NCI-H2196 treated with DMSO at 0.1 percent for 48 hours (cell line): ENCODE data around the gene FBXO24.

Experiments
- DNase-seq: peaks from one replicate; lab custom pipeline; 2025; ENCODE audit not compliant: unreplicated experiment; lab: John Stamatoyannopoulos, UW

The FBXO24 gene

GRCh38 chr7:100589341-100589947, 3.3 kb downstream of the FBXO24 start:
- DNase-seq: no peak

DNA sequence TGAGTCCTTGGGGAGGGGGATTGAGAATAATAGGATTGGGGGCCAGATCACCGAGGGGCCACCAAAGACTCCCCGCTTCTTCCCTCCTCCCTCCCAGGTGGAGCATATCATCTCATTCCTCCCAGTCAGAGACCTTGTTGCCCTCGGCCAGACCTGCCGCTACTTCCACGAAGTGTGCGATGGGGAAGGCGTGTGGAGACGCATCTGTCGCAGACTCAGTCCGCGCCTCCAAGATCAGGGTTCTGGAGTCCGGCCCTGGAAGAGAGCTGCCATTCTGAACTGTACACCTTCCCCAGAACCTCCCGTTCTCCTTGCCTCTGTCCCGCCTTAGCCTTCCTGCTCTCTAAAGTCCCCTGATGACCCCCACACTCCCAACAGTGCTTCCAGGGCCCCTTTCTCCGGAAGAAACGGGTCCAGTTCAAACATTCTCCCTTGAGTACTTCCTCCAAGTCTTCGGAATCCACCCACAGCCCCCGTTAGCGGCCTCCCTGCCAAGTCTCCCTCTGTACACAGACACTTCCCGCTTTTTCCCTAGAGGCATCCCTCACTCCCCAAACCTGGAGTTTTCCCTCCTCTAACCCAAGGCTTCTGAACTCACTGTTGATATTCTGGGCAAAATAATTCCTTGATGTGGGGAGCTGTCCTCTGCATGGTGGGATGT, 4.1 kb downstream of the FBXO24 start:
- no peak for DNase-seq

GRCh38 chr7:100591596-100591995, 5.5 kb downstream of the FBXO24 start:
- DNase-seq: no peak

DNA sequence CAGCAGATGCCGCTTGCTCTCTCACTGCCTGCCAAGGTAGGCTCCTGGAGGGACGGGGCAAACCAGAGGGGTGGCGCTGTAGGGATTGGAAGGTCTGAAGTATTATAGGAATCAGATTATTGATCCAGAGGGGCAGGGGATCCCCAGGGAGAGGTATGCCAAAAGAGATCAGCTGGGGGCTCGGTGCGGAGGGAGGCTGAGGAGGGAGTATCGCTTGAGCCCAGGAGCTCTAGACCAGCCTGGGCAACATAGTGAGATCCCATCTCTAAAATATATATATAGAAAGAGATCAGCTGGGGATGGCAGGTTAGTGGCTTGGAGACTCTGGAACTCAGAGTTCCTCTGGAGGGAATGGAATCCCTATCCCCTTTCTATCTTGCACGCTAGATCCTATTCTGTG, 9.1 kb downstream of the FBXO24 start:
- no peak for DNase-seq

DNA sequence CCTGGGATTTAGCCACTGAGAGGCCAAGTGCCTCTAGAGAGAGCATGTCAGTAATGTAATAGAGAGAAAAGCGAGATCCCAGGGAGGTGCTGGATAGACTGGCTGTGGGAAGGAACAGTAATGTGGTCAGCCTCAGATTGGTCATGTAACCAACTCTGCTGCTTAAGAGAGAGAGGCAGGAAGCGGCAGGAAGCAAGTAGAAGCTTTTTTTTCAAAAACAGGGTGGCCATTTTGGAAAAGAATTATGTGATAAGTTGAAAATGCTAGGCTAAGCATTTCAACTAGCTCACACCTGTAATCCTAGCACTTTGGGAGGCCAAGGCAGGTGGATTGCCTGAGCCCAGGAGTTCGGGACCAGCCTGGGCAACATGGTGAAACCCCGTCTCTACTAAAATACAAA, 12.3 kb downstream of the FBXO24 start:
- DNase-seq: no peak

DNA sequence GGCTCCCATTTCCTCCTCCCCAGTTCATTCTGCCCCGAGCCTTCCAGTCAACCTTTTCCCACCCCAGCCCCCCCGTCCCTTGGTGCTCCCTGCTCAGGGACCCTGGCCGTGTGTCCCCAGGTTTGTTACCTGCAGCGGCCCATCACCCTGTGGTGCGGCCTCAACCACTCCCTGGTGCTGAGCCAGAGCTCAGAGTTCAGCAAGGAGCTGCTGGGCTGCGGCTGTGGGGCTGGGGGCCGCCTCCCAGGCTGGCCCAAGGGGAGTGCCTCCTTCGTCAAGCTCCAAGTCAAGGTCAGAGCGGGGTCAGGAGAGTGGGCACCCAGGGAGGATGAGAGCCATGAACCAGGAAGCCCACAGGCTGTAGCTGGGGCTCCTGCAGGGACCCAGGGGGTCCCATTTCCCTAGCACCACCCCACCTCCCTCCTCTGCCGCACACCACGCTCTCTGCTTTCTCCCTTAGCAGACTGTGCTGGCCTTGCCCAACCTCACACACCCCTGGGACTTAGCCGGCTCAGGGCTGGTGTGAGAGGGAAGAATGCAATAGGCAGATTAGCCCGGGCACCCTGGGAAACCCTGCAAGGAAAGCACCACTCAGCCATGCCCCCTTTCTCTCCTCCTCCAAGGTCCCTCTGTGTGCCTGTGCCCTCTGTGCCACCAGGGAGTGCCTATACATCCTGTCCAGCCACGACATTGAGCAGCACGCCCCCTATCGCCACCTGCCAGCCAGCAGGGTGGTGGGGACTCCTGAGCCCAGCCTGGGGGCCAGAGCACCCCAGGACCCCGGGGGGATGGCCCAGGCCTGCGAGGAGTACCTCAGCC, 14.0 kb downstream of the FBXO24 start:
- DNase-seq: no peak

DNA sequence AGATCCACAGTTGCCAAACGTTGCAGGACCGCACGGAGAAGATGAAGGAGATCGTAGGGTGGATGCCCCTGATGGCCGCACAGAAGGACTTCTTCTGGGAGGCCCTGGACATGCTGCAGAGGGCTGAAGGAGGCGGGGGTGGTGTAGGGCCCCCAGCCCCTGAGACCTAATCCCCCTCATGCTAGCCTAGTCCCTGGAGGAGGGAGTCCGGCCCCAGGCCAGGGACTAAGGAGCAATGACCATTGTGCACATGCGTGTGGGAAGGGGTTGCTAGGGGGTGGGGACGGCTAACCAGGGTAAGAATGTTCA, 14.6 kb downstream of the FBXO24 start:
- no peak for DNase-seq

DNA sequence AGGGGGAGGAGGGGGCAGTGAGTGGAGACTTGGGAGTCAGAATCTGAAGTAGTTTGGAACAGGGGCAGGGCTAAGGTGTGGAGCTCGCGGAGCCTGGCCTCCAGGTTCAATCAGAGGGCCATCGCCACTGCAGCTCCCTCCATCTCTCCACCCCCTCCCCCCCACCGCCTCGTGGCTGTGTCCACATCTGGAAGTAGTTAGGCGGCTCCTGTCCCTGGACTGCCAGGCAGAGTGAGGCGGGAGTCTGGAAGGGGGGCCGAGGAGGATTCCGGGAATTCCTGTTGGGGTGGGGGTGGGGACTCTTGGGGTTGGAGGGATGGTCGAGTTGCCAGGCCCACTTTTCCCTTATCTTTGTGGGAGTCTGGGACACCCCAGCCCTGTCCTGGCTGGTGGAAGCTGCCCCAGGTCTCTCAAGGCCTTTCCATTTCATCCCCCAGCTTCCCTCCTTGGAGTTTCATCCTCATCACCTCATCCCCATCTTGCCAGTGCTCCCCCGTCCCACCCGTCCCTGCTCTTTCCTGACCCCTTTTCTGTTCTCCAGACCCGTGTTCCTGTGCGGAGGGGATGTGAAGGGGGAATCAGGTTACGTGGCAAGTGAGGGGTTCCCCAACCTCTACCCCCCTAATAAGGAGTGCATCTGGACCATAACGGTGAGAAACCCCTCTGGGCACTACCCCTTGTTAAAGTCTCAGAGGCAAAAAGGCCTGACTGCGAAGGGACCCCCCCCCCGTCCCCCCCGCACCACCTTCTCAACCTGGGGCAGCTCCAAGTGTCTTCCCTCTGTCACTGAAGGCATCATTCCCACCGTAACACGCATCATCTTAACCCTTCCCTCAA, 17.0 kb downstream of the FBXO24 start:
- no peak for DNase-seq

DNA sequence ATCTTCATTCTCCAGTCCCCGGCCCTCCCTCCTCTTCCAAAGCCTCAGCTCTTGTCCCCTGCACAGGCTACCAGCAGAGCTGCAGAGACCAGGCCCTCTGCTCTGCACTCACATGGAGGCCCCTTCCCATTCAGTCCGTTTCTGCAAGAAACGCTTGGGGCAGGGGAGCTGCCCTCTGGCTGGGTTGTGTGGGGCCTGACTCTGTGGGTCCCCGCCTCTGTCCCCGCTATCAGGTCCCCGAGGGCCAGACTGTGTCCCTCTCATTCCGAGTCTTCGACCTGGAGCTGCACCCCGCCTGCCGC, 17.5 kb downstream of the FBXO24 start:
- no peak for DNase-seq

DNA sequence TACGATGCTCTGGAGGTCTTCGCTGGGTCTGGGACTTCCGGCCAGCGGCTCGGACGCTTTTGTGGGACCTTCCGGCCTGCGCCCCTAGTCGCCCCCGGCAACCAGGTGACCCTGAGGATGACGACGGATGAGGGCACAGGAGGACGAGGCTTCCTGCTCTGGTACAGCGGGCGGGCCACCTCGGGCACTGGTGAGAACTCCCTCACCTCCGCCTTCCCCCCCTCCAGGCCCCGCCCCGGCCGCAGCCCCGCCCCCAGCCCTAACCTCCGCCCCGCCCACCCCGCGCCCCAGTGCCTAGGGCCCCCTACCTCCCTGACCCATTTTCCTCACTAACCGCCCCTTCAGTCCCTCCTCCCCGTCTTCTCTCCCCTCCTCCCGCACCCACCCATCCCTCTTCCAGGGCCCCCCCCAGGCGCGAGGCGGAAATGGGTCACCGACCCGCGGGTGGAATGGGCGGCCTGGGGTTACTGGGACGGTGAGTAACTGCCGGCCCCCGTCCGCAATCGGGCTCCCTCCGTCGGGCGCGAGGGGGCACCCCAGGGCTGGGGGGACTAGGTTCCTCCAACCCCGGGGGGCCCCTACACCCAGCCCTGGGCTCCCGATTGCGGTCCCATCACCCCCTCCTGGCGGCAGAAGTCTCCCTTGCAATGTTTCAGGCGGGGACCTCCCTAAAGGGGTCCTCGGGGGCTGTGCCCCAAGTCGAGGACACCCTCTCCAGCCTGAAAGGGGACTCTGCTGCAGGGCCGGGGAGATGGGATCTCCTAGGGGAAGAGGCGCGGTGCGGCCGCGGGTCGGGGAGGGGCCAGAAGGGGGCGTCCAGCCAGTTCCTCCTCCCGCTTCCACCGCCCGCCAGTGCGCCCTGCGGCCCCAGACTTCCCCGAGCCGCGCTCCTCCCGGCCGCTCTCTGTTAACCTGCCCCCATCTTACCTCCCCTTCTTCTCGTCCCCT, 18.2 kb downstream of the FBXO24 start:
- peak; percentile 61 for DNase-seq

- no peak for DNase-seq
Observed at GRCh38 chr7:100604976-100605911, 19.1 kb downstream of the FBXO24 start.

- DNase-seq: no peak
Observed at GRCh38 chr7:100606313-100606712, 20.2 kb downstream of the FBXO24 start.

- DNase-seq: no peak
Observed at GRCh38 chr7:100607111-100607510, 21.0 kb downstream of the FBXO24 start.

- no peak for DNase-seq
Observed at GRCh38 chr7:100609958-100610357, 23.8 kb downstream of the FBXO24 start.

- DNase-seq: peak; percentile 98
Observed at GRCh38 chr7:100611983-100612729, 26.0 kb downstream of the FBXO24 start, which contains the start of gene MOSPD3. MOSPD3 (plus strand) TSS chr7:100612540; CDS start chr7:100612792, 252 bp downstream.

DNA sequence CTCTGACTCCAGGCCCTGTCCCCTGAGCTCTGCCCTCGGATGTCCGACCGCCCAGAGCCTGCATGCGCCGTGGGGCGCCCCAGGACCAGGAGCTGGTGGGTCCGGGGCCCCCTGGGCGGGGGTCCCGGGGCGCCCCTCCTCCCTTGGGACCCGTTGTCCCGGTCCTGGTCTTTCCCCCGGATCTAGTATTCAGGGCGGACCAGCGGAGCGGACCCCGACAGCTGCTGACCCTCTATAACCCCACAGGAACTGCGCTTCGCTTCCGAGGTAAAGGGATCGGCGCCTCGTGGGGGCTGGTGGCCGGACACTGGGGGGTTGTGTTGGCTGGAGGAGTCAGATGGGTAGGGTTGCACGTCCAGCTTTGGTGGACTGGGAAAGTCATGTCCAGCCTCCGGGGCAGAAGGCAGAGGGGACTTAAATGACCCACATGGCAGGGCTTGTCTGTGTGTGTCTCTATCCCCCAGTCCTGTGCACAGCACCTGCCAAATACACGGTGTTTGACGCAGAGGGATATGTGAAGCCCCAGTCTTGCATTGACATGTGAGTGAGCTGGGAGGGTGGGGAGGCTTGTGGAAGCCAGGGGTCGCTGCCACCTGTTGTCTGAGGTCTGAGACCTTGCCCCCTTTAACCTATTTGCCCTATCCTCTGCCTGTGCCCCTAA, 26.7 kb downstream of the FBXO24 start:
- DNase-seq: no peak

- no peak for DNase-seq
Observed at GRCh38 chr7:100613412-100614175, 27.5 kb downstream of the FBXO24 start.
